C4-2B (cell line): ENCODE measurements around the gene TRAP1.
A peak's percentile ranks its signal among the peaks of the same experiment; 100 is the strongest.
"Not testable (repeated sequence)": the region's sequence is repeated elsewhere in the genome, so short reads cannot be mapped to it uniquely, and the experiment has no call there.

Experiments
- H3K27ac ChIP-seq: fragments of 450-650 bp; 2 replicates; pipeline ENCODE4 v1.5.1; 2017
- CTCF ChIP-seq: fragments of 450-650 bp; conservative IDR thresholded peaks from 2 replicates; pipeline ENCODE4 v1.5.1; 2017; ENCODE audit warnings: mild to moderate bottlenecking
- ZFX ChIP-seq: fragments of 450-650 bp; IDR thresholded peaks from 2 replicates; pipeline ENCODE4 v1.6.1; 2017

TRAP1 gene

GRCh38 chr16:3722508-3722907 is 5.2 kb upstream of the TRAP1 start:
- no peak overlapping the region for H3K27ac ChIP-seq
- TF ChIP-seq ZFX (no peak), CTCF (no peak)

GRCh38 chr16:3720418-3720817 is 3.1 kb upstream of the TRAP1 start:
- no peak overlapping the region for H3K27ac ChIP-seq
- no peak for TF ChIP-seq CTCF
- TF ChIP-seq ZFX: no peak

- TF ChIP-seq CTCF: no peak
- no peak for TF ChIP-seq ZFX
- H3K27ac ChIP-seq: no peak overlapping the region; the same call in 1 of the 2 replicates
Measured at GRCh38 chr16:3718628-3719027, 1.3 kb upstream of the TRAP1 start.

GRCh38 chr16:3718019-3718391 is 681 bp upstream of the TRAP1 start:
- peak overlapping the region; percentile 95 for H3K27ac ChIP-seq
- TF ChIP-seq CTCF (no peak), ZFX (no peak)

DNA sequence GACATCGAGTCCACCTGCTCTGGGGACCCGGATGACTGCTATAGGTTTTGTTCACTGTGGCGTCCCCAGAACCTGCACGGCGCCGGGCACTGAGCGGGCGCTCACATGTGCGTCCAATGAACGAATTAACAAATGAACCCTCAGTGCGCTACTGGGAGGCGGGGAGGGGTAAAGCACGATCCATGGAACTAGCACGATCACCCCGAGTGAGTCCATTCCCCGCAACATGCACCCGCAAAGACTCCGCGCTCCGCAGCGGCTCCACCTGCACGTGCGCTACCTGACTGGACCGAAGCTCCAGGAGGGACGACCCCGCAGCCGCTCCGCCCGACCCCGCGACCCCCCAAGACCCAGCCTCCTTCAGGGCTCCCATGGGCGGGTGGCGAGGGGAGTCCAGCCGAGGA is 491 bp downstream of the TRAP1 start:
- TF ChIP-seq CTCF (no peak), ZFX (no peak)
- peak overlapping the region; percentile 95 for H3K27ac ChIP-seq

GRCh38 chr16:3715430-3715829 is 1.9 kb downstream of the TRAP1 start:
- TF ChIP-seq CTCF (no peak), ZFX (no peak)
- no peak overlapping the region for H3K27ac ChIP-seq

DNA sequence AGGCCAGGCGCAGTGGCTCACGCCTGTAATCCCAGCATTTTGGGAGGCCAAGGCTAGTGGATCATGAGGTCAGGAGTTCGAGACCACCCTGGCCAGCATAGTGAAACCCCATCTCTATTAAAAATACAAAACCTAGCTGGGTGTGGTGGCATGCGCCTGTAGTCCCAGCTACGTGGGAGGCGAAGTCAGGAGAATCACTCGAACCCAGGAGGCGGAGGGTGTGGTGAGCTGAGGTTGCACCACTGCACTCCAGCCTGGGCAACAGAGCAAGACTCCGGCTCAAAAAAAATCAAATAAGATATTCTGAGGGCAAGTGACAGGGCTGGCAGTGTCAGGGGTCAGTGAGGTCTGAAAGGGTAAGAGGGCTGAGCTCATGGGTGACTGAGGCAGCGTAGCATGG is 2.9 kb downstream of the TRAP1 start:
- not testable (repeated sequence) for H3K27ac ChIP-seq

GRCh38 chr16:3713587-3714242 is 3.6 kb downstream of the TRAP1 start:
- H3K27ac ChIP-seq: no peak overlapping the region
- TF ChIP-seq ZFX (no peak), CTCF (no peak)
